Epithelial cell of proximal tubule (primary cell): Measurements from ENCODE around the gene ARF6. TPM values are rescaled to one million over a fixed set of nuclear protein-coding genes. Genes with fewer than 3 reads are reported as not detected.
"Not testable (repeated sequence)": the region's sequence is repeated elsewhere in the genome, so short reads cannot be mapped to it uniquely, and the experiment has no call there.

Experiments
- DNase-seq: peaks from one replicate; pipeline ENCODE4 v3.0.0-alpha.2; 2011; ENCODE audit warnings: low read depth
- H3K4me3 ChIP-seq: 2 replicates; pipeline ENCODE4 v1.5.1; 2011; ENCODE audit warnings: low read depth, mild to moderate bottlenecking, low read length
- CTCF ChIP-seq: conservative IDR thresholded peaks from 2 replicates; pipeline ENCODE4 v1.5.1; 2012; ENCODE audit warnings: low read depth, mild to moderate bottlenecking, low read length
- total RNA-seq: library from RNA; depleted of rRNA; stranded (reverse); fragments of >200 nt; gene quantifications from 2 replicates; pipeline ENCODE4 v1.2.3, GENCODE V29; 2015

ARF6 gene
- total RNA-seq, 1 donor from 2014 or later, result 121 TPM

- peak; percentile 95 for TF ChIP-seq CTCF
- DNase-seq, result no peak
- H3K4me3 ChIP-seq, result no peak overlapping the region
Observed at GRCh38 chr14:49865431-49865859, 27.4 kb upstream of the ARF6 start.

- DNase-seq, result peak; percentile 48
- TF ChIP-seq CTCF, result no peak
- H3K4me3 ChIP-seq, result peak overlapping the region; percentile 72
Observed at GRCh38 chr14:49867831-49868719, 24.8 kb upstream of the ARF6 start.

GRCh38 chr14:49868720-49869114, 24.2 kb upstream of the ARF6 start:
- no peak for TF ChIP-seq CTCF
- peak overlapping the region; percentile 43 for H3K4me3 ChIP-seq
- DNase-seq, result no peak

GRCh38 chr14:49870908-49871307, 22.0 kb upstream of the ARF6 start:
- H3K4me3 ChIP-seq, result no peak overlapping the region
- no peak for TF ChIP-seq CTCF
- no peak for DNase-seq

GRCh38 chr14:49873548-49873947, 19.3 kb upstream of the ARF6 start:
- DNase-seq, H3K4me3 ChIP-seq: not testable (repeated sequence)

- H3K4me3 ChIP-seq, result no peak overlapping the region
- no peak for TF ChIP-seq CTCF
- no peak for DNase-seq
Observed at GRCh38 chr14:49875640-49876198, 17.2 kb upstream of the ARF6 start.

- no peak overlapping the region for H3K4me3 ChIP-seq
- DNase-seq, result no peak
- TF ChIP-seq CTCF, result no peak
Observed at GRCh38 chr14:49876563-49877127, 16.2 kb upstream of the ARF6 start.
